OCI-M2 (cell line): ENCODE results near the gene MAPRE3.
"Not testable (repeated sequence)": the region's sequence is repeated elsewhere in the genome, so short reads cannot be mapped to it uniquely, and the experiment has no call there.

ENCODE experiments used
- DNase-seq: peaks from one replicate; lab custom pipeline; 2025; ENCODE audit not compliant: unreplicated experiment; lab: John Stamatoyannopoulos, UW

The MAPRE3 gene

DNA sequence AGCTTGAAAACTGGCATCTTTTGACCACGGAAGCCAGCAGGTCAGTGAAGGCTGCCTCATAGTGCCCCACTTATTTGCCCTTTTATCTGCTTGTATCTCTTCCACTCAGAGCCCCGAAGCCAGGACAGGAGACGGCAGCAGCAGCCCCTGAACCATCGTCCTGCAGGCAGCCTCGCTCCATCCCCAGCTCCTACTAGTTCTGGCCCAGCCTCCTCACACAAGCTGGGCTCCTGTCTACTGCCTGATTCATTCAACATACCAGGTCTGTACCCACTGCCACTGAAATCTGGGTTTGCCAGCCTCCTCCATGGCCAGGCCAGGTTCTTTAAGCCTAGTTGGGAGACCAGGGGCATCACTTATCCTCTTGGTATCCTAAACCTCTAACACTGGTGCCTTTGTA lies 96.9 kb downstream of the MAPRE3 start:
- DNase-seq = no peak

DNA sequence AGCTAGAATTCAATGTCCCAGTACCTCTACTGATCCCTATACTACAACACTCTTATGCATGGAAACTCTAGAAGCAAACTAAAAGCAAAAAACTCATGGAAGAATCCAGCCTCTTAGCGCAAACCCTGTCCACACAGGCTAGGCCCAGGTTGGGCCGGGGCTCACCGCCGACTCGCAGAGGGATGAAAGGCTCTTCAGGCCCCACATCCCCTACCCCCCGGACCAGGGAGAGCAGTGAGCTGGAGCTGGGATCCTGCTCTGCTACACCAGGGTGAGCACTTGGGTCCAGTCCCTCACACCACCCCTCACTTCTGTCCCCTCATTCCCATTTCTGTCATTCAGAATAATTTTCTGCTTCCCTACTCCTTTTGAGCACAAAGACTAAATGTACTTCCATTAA lies 99.0 kb downstream of the MAPRE3 start:
- no peak for DNase-seq

DNA sequence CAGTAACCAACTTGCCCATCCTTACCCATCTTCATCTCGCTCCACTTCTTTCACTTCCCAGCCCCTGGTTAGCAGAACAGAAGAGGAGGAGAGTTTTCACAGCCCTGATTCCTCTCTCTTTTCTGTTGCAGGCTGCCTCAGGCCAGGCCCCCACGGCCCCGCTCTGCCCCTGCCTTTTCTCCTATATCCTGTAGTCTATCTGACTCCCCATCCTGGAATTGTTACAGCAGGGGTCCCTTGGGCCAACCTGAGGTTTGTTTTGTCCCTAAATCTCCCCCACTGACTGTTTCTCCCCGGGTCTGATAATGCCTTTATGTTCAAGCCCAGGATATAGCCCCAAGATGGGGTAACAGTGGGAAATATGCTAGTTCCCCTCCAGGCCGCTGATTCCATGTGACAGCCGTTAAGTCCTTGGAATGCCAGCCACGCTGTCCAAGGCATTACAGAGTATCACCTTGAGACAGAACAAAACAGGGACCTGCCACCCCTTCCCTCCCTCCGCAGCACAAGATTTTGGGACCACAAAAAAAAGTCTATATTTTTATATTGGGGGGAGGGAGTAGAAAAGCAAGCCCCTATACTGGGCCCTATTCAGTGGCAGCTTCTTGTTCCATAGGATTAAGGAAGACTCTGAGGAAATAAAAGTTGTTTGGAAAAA lies 99.7 kb downstream of the MAPRE3 start:
- DNase-seq = no peak

DNA sequence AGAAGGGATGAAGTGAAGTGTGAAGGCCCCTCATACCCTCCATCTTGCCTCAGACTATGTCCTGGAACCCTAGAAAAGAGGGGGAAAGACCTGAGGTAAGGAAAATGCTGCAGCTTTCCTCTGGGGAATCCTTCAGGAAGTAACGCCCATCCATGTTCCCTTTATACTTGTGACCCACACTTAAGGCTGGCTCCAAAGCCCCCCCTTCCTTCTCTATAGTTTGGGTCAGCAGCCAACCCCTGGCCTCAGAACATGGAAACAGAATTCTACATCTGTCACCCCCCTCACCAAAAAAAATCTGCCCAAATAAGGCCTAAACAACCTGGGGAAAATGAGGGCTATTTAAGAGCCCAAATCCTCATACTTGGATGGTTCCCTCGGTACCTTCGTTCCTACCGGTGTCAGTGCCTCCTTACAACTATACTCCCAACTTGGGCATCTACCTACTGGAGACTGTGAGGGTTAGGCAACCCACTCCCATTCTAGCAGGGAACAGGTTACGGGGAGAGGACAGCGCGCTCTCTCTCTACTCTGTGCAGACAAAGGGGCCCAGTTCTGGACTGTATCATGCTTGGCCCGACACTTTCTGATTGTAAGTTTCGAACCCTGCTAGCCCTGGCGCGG lies 100.3 kb downstream of the MAPRE3 start:
- no peak for DNase-seq

DNA sequence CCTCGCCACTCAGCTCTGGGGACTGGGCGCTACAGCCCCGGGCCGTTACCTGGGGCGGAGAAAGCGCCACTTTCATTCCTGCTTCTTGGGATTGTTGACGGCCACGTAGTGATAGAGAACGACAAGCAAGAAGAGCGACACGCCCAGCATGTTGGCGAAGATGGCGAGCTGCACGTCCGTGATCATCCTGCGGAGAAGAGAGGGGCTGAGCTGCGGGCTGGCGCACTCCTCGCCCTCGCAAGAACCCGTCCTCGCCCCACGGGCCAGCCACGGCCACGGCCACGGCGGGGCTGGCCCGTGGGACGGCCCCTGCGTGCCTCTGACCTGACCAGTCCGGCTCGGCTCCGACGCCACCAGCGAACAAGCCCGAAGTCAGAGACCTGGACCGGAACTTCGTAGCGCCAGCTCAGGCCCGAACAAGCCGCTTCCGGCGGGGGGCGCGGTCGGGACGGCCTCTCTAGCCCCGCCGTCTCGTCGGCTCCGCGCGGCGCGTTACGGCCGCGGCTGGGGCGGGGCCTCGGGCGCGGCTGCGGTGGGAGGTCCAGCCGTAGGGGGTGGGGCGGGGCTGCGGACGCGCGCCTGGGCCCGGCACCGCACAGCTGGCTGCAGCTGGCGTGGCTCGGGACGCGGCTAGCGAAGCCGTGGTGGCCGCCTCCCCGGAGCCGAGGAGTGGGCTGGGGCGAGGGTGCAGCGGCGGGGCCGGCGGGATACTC lies 101.0 kb downstream of the MAPRE3 start, which contains the start of gene OST4:
OST4 (minus strand) TSS at position 378 of the 713 bp plus-strand sequence.
- DNase-seq = no peak

DNA sequence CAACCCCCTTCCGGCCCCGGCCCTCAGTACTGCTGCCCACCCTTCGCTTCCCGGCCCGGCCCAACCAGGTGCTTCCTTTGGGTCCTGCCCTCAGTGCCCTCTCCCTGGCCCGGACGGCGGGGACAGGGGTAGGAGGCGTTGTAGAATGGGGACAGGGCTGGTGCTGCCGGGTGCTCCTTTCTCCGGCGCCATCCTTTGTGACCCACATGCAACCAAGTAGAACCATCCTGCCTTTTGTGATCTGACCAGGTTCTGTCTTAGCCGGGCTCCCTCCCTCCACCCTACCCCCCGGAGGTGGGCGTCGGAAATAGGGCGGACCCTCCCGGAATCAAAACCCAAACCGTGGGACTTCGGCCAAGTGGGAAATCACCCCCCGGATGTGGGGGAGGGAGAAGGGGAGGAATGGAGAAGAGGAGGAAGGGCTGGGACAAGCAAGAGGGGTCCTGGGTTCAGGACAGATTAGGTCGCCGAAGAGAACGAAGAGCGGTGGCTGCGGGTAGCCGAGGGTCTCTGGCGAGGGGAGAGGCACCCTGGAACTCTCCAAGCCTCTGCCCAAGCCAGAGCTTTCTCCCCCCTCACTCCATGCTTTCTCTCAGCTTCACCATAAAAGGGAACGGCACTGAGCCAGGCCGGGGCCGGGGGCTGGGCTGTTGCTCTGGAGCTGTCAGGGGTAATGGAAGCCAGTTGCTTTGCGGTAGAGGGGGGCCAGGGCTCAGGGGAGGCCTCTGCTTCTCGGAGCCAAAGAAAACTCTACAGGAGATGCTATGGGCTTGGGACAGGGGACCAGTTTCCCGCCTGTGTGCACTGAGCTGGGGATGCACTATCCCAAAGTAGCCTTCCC lies 101.8 kb downstream of the MAPRE3 start:
- DNase-seq = no peak

DNA sequence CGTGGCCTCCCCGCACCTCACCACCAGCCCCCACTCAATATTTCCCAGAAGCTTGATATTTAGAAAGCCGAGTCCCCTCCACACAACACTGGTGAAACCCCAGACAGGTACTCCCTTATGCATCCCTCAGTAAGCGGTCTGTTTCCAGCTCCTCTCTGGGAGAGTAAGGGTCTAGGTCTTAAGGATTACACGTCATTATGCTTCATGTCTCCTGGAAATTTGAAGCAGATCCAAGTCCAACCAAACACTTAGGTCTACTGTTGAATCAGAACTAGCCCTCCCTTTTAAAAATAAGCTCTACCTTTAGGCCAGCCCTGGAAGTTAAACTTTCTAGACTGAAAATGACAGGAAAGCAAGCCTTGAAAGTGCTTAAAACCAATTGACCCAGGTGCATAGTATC lies 102.5 kb downstream of the MAPRE3 start:
- no peak for DNase-seq

DNA sequence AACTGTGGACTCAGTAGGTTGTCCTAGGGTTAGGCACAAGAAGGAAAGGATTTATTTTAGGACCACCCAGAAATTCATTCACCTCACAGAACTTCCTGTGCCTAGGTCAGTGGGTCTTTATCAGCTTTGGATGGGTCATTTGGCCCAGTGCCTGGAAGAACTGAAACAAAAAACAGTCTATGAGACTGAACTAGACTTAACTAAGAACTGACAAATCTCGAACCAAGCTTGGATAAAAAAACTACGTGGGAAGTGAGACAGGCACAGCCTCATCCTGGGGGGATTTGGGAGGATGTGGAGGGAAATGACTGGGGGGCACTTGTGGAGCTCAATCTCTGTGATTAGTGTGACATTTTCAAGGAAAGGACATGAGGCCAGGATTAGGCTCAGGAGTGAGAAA lies 103.3 kb downstream of the MAPRE3 start:
- DNase-seq = no peak

DNA sequence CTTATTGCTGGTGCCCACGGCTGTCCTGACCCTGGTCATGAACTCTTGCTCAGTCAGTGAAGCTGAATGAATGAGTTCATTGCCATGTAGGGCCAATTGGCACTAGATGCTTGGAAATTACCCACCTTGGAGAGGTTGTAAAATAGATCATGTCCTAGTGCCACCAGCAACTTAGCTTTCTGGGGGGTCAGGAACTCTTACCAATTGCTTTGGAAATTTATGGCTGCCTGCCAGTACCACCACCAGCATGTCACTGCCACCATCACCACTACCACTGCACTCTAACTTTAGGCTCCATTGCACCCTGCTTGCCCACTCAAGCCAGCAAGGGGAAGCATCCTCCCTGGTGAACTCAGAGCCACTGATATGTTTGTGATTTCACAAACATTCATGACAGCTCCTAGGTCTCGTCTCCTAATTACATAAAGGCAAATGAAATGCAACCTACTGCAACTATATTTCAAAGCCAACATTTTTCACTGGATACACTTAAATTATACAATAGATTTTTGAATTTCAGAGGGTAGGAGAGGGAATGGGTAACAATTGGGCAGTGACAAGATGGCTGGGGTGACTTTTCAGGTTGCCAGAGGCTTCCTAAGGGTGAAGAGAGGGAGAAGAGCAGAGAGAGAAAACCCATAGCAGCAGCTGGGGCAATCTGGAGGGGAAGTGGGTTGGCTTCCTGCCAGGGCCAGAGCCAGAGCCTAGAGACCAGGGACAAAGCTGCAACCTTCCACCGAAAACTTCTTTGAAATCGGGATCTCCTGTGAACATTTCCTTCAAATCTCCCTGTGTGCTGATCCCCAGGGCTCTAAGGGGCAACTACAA lies 104.5 kb downstream of the MAPRE3 start:
- no peak for DNase-seq

DNA sequence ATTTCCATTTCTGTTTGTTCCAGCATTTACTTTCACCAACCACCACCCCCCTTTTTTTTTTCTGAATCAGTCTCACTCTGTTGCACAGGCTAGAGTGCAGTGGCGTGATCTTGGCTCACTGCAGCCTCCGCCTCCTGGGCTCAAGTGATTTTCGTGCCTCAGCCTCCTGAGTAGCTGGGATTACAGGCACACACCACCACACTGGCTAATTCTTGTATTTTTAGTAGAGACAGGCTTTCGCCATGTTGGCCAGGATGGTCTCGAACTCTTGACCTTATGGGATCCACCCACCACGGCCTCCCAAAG lies 105.1 kb downstream of the MAPRE3 start:
- DNase-seq = not testable (repeated sequence)

DNA sequence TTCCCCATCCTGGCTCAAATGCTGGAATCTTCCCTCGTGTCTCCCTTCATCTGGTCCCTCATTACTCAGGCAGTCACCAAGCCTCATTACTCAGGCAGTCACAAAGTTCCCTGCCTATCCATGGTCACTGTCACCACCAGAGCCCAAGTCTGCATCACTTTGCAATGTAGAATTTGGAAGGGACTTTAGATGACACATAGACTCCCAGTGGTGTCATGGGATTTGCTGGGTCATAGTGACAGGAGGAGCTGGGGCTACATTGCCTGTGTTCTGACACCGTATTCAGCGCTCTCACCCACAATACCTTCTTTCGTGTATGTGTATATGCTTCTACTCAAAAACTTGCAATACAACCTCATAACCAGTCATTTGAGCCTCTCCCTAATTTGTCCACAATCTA lies 105.9 kb downstream of the MAPRE3 start:
- DNase-seq = no peak
